Peyer's patch (tissue), 4 donors: ENCODE results near the gene LIPF. TPM values are rescaled to one million over a fixed set of nuclear protein-coding genes. Genes with fewer than 3 reads are reported as not detected.

Experiments
- DNase-seq, 3 donors: peaks; one replicate each; pipeline ENCODE4 v3.0.0-alpha.2; 2017 to 2019
- H3K27ac ChIP-seq, 4 donors: fragments of 200-600 bp; sonication (generic); one replicate each; pipeline ENCODE4 v1.5.1; 2016 to 2019
- H3K27me3 ChIP-seq, 2 donors: fragments of 200-600 bp; sonication (generic); one replicate each; pipeline ENCODE4 v1.5.1; 2019
- H3K36me3 ChIP-seq, 3 donors: fragments of 200-600 bp; sonication (generic); one replicate each; pipeline ENCODE4 v1.5.1; 2016 to 2019
- H3K4me1 ChIP-seq, 4 donors: fragments of 200-600 bp; sonication (generic); one replicate each; pipeline ENCODE4 v1.5.1; 2016 to 2019
- H3K4me3 ChIP-seq, 4 donors: fragments of 200-600 bp; sonication (generic); 1 replicate in 3 of 4; 2 replicates in 1 of 4; pipeline ENCODE4 v1.5.1; 2016 to 2019; ENCODE audit warnings: mild to moderate bottlenecking in 1 of 4
- H3K9me3 ChIP-seq, 4 donors: fragments of 200-600 bp; sonication (generic); one replicate each; pipeline ENCODE4 v1.5.1; 2016 to 2019; ENCODE audit warnings: mild to moderate bottlenecking in 1 of 4
- CTCF ChIP-seq, 6 experiments: fragments of 450-650 bp in 4 of 6; fragments of 200-600 bp in 2 of 6; sonication (generic) in 1 of 6; IDR thresholded peaks; one replicate each; pipeline ENCODE4 v1.5.1; 2017 to 2019; ENCODE audit warnings: antibody characterized with exemption in 6 of 6, mild to moderate bottlenecking in 3 of 6, moderate library complexity in 1 of 6
- POLR2A ChIP-seq, 2 donors: fragments of 450-650 bp; IDR thresholded peaks; one replicate each; pipeline ENCODE4 v1.5.1; 2017; ENCODE audit warnings: antibody characterized with exemption in 2 of 2, mild to moderate bottlenecking in 2 of 2, moderate library complexity in 2 of 2
- total RNA-seq, 4 donors: library from RNA; depleted of rRNA; stranded (reverse); fragments of >200 nt; gene quantifications; one replicate each; pipeline ENCODE4 v1.1.0, GENCODE V29; 2016

The LIPF gene
- total RNA-seq, 4 donors from 2014 or later = not detected

DNA sequence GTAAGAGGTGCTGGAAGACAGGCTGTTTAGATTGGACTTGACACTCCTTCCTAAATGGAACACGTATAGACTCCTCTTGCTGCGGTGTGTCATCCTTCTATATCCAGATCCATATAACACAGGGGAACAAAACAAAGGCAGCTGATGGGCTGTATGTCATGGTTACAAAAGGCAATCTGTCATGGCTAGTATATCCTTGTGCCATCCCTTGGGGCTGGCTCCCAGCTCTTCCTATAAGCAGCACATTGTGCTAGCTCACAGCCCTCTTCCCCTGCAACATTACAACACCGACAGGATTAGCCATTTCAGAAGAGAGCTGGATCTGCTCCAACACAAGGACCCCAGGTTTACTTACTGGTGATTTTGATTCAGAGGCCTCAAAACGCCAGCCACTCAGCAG lies 57.1 kb downstream of the LIPF start:
- H3K36me3 ChIP-seq = no peaks in the 10 kb centered on the region
- no peak for DNase-seq
- no peak overlapping the region for H3K27ac ChIP-seq
- H3K4me3 ChIP-seq = no peak overlapping the region
- TF ChIP-seq CTCF (IDR thresholded peaks at IDR 0.05) (no peak), POLR2A (IDR thresholded peaks at IDR 0.05) (no peak)
- H3K27me3 ChIP-seq = no peaks in the 10 kb centered on the region
- H3K9me3 ChIP-seq = no peaks in the 10 kb centered on the region
- H3K4me1 ChIP-seq = no peaks in the 10 kb centered on the region

DNA sequence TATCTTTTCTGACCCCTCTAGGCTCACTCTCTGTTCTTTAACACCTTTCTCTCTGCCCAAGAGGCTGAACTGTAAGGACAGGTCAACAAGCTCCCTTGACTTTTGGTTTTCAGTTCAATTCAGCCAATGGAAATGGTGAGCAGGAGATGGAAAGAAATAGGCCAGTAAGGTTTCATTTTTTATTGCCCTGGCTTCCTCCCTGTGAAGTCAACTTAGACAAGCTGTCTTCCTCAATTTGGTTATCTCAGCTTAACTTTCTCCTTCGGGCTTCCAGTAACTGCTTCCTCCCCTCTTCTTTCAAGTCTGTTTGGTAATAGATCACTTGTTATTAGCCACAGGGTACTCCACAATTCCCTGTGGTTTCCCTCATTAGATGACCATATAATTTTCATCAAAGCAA lies 61.6 kb downstream of the LIPF start:
- DNase-seq = no peak
- no peak overlapping the region for H3K4me3 ChIP-seq
- H3K36me3 ChIP-seq = no peaks in the 10 kb centered on the region
- TF ChIP-seq CTCF (IDR thresholded peaks at IDR 0.05) (no peak), POLR2A (IDR thresholded peaks at IDR 0.05) (no peak)
- H3K9me3 ChIP-seq = no peaks in the 10 kb centered on the region
- no peak overlapping the region for H3K27ac ChIP-seq
- no peaks in the 10 kb centered on the region for H3K27me3 ChIP-seq
- H3K4me1 ChIP-seq = no peaks in the 10 kb centered on the region

- no peaks in the 10 kb centered on the region for H3K4me1 ChIP-seq
- DNase-seq = no peak
- H3K4me3 ChIP-seq = no peak overlapping the region
- H3K9me3 ChIP-seq = no peaks in the 10 kb centered on the region
- H3K27me3 ChIP-seq = no peaks in the 10 kb centered on the region
- no peaks in the 10 kb centered on the region for H3K36me3 ChIP-seq
- no peak overlapping the region for H3K27ac ChIP-seq
- TF ChIP-seq POLR2A (IDR thresholded peaks at IDR 0.05) (no peak), CTCF (IDR thresholded peaks at IDR 0.05) (no peak)
These were observed 64.0 kb downstream of the LIPF start for GRCh38 chr10:88728107-88728763.

Other genes with a start within 250 kb of the LIPF start
- 10 to 100 TPM in 3 of 4 donors, 1 to 10 TPM in 1; 4.1 to 29.6 (median 22.6) TPM for gene RNLS, start 81.1 kb upstream of the LIPF start, total RNA-seq
- gene LIPJ, start 77.7 kb upstream of the LIPF start, total RNA-seq = not detected
- not detected for gene LIPK, start 41.8 kb downstream of the LIPF start, total RNA-seq
- gene LIPN, start 95.6 kb downstream of the LIPF start, total RNA-seq = not detected
- not detected for gene LIPM, start 138.3 kb downstream of the LIPF start, total RNA-seq
- 1 to 10 TPM in 2 of 4 donors, under 1 TPM in 1, not detected in 1; 0.70 to 1.5 (median 1.1) TPM for gene ANKRD22, start 187.4 kb downstream of the LIPF start, total RNA-seq
- gene STAMBPL1, start 215.8 kb downstream of the LIPF start, total RNA-seq = 100 to 1,000 TPM in 1 of 4 donors, 10 to 100 TPM in 3; 54.6 to 116 (median 84.6) TPM